COLO668 (cell line): ENCODE measurements around the gene TSPYL4.
A peak's percentile ranks its signal among the peaks of the same experiment; 100 is the strongest.
"Not testable (repeated sequence)": the region's sequence is repeated elsewhere in the genome, so short reads cannot be mapped to it uniquely, and the experiment has no call there.

Experiments
- DNase-seq: peaks from one replicate; lab custom pipeline; 2025; ENCODE audit not compliant: unreplicated experiment; lab: John Stamatoyannopoulos, UW

Gene TSPYL4

DNA sequence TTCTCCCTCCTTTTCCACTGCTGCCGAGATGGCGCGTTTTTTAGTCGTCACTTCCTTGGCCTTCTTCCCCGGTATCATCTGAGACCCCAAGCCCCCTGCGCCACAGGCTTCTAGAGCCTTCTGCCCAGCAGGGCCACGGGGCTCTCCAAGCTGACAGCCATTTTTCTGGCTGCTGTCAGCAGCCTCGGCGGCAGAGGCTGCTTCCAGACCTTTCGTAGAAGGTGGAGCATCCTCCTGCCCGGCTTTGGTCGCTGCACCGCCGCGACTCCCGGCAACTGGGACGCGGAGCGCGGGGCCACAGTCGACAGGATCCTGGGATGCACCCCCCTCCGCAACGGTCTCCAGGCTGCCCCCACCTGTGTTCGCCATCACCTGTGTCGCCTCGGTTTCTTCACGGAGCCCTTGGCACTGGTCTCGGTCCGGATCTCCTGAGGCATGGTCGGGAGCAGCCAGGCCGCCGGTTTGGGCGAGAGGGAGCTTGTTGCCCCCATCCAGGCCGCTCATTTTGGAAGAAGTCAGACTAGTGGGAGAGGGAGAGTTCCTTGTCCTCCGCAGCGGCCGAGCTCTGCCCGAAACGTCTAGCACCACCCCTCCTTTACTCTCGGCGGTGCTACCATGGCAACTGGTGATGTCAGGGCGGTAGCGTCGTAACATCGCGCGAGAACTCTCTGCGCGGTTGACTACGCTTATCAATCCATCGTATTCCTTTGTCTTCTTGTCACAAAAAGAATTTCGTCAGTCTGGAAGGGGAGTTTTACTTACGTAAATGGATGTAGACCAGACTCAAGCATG lies at the start of gene TSPYL4:
Gene TSPYL4 (minus strand): TSS at position 571 of the 792 bp plus-strand sequence. CDS start 67 bp downstream, at position 504.
- DNase-seq, result peak; percentile 92

DNA sequence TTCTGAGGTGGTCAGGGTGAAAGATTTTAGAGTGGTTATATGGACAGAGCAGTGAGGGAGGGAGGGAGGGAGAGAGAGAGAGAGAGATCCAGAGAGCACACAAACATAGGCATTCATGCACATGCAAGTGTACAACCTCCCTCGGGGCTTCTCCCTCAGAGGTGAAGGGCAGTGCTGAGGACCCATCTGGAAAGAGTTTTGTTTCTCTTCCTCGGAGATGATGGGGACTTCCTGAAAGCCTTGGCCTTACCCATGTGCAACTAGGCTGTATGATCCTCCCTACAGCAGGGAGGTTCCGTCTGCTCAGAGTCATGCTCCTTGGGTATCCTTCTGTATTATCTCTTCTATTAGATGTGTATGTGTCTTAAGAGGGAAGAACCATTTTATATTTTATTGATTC lies 47.2 kb upstream of the TSPYL4 start:
- no peak for DNase-seq

DNA sequence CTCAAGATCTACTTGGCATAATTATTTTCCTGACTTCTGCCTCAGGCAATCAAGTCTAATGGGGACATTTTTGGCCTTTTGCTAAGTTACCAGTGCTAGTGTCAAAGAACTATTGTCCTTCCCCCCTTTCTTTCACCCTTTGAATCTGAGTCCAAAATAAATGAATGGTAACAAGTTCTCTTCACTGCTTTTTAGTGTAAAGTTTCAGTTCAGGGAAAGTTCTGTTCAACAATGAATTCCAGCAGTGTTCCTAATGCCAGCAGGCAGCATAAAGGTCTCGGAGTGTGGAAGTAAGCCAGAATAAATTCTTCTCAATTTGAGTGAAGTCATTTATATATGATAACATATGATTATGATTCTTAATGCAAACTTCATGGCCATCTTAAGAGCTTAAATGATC lies 46.7 kb upstream of the TSPYL4 start:
- DNase-seq, result no peak

DNA sequence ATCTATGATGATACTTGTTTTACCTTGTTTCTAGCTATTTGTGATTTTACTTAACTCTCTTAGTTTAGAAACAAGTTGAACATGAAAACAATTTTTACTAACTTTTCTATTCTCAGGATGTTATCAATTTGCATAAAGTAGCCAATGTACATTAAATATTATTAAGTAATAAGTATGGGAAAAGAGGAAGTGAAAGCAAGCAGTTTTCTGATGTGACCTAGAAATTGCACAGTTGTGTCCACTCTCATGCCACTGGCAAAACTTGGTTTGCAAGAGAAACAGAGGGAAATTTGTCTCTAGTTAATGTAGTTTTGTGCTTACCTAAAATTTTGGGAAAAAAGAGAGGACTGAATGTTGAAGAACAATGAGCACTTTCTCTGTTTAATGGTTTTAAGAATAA lies 45.1 kb upstream of the TSPYL4 start:
- no peak for DNase-seq

DNA sequence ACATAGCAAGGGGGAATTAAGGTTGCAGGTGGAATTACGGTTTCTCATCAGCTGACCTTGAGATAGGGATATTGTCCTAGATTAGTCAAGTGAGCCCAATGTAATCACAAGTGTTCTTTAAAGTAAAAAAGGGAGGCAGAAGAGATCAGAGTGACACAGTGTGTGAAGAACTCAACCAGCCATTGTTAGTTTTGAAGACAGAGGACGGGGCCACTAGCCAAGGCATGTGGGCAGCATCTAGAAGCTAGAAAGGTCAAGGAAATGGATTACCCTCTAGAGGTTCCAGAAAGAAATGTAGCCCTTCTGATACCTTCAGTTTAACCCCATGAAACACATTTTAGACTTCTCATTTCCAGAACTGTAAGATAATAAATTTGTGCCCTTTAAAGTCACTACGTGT lies 44.4 kb upstream of the TSPYL4 start:
- DNase-seq, result no peak

DNA sequence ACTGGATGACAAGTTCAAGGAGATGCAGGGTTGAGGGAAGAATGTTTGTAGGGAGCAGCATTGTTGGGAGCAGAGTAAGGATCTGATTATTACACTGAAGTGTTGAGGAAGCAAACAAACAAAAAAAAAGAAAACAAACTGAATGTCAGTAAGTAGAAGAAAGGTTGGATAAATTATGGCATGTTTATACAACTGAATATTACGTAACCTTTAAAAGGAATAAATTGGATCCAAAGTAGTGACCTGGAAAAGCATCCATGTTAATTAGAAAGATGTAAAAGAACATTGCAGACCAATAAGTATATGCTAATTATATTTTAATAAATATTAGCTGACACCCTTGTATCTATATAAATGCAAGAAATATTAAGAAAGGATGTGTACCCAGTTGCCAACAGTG lies 38.7 kb upstream of the TSPYL4 start:
- DNase-seq, result no peak

DNA sequence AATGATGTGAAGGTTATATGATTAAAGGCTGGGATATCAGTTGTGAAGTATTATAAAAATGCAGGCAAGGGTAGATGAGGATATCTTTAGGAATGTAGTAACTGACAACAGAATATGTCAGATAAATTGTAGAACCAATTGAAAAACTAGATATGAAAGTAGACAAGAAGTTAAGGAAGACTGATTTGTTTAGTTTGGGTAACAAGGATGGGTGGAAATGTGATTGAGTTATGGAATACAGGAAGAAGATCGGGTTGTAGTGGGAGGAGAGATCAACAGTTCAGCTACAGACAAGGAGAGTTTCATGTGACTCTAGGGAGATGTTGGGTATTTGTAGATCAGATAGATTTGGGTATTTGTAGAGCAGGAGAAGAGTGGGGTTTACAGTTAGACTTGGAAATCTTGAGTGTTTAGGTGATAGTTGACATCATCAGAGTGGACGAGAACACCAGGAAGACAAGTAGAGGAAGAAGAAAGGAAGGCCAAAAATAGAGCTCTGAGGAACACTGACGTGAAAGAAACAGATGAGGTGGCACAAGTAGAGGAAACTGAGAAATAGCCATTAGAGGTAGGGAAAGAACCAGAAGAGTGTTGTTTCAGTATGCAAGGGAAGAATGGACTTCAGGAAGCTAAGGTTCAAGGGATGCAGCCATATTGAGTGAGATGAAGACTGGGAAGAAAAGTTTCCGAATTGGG lies 38.0 kb upstream of the TSPYL4 start:
- DNase-seq, result no peak

DNA sequence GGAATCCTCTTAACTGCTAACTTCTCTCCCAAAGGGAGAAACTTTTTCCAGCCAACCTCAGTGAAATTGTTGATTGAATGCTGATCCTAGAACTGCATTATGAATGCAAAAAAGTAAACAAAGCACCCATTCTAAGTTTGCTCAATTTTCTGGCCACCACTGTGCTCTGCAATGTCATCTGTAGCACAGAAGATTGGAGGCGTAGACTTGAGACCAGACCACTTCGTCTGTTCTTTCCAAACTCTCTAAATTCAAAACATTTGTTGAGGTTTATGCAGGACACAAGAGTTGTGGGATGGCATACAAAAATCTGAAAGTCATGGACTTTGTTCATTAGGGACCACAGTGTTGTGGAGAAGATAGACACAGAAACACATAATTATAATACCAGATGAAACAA lies 36.9 kb upstream of the TSPYL4 start:
- DNase-seq, result no peak

DNA sequence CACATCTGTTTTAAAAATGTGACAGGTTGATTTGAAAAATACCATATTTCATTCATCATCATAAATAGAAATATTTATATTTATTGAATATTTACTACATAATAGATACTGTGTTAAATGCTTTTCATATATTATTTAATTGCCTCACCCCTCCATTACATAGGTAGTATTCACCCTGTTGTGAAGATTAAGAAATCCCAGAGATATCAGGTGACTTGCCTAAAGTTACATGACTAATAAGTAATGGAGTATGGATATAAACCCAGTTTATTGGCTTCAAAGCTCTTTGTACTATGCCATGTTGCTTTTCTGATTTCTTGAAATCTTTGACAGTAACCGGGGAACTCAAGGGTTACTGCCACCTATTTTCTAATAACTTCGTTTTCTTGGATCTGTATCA lies 36.0 kb upstream of the TSPYL4 start:
- no peak for DNase-seq

DNA sequence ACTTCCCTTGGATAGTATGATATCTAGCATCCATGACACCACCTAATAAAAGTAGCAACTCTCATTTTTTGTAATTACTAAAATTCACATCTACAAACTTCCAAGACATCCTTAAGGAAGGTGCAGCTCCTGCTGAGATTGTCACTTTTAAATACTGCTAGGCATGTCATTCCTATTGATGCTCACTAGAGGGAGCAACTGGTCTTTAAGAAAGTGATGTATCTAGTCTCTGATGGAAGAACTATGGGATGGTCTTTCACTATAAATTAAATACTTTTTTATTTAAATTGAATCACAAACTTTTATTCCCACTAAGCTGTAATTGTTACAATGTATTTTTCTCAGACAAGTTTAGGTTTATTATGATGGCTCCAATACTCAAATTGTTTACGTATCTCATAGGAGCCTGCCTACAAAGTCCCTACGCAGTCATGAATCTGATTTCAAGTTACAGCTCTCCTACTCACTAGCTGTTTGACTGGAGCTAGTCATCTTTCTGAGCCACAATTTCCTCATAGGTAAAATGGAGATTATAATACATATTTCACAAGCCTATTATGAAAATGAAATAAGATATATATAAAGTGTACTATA lies 33.9 kb upstream of the TSPYL4 start:
- no peak for DNase-seq

DNA sequence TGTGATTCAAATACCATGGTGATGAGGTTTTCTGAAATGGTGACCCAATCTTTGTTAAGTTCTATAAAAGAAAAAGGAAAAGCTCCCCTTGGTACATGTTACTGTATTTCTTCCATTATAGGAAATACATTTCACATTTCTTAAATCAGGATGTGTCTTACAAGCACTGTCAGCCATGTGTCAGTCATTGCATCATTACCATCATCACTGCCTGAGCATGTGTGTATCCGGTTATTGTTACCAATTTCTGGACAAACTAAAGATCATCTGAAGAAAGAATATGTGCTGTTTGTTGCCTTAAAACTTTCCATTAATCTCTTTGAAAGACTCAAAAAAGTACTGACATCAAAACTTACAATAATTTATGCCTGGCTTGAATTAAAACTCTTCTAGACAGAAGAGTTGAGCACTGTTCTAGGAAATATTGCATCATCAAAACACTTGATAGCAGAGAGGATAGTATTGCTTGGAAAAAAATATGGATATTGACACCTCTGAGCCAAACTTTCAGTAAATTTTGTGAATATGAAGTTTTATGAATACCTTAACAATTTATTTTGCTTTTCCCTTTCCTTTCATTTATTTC lies 33.0 kb upstream of the TSPYL4 start:
- DNase-seq, result no peak

DNA sequence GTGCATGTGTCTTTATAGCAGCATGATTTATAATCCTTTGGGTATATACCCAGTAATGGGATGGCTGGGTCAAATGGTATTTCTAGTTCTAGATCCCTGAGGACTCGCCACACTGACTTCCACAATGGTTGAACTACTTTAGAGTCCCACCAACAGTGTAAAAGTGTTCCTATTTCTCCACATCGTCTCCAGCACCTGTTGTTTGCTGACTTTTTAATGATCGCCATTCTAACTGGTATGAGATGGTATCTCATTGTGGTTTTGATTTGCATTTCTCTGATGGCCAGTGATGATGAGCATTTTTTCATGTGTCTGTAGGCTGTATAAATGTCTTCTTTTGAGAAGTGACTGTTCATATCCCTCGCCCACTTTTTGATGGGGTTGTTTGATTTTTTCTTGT lies 31.1 kb upstream of the TSPYL4 start:
- not testable (repeated sequence) for DNase-seq

DNA sequence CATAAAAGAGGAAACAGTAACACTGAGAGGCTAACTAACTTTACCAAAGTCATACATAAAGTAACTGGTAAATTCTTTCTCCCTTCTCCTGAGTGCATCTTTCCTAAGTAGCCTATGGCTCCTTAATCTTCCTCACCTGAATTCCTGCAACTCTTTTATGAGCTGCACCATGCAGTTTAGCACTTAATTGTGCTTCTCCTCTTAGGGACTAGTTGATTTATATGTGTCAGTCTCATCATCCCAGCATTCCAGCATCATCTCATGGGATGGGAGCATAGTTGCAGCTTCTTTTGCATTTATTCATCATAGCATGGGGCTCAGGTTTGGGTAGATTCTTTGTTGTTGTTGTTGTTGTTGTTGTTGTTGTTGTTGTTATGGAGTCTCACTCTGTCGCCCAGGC lies 29.3 kb upstream of the TSPYL4 start:
- no peak for DNase-seq

DNA sequence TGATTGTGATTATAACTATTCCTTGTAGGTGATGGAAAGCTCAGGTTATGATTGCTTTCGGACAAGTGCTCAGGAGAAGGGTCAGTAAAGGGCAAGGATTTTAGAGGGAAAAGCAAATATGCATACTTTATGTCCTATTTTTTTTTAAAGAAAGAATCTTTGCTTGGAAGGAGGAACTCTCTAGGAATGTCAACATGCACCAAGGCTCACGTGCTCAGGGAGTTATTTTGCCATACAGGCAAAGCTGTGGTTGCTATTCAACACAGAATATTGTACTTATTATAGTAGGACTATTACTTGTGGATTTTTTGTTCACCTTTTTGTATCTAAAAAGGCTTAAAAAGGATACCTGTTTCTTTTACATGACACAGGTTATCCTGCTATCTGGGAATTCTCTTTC lies 28.8 kb upstream of the TSPYL4 start:
- no peak for DNase-seq

DNA sequence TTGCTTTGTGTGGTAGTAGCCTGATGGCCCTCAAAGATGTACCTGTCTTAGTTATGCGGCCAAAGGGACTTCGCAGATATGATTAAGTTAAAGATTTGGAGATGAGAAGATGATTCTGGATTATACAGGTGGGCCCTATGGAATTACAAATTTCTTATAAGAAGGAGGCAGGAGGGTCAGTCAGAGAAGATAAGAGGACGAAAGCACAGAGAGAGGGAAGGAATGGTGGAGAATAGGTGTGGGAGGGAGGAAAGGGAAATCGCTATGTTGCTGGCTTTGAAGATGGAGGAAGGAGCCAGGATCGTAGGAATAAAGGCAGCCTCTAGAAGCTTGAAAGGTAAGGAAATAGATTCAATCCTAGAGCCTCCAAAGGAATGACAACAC lies 27.1 kb upstream of the TSPYL4 start:
- DNase-seq, result no peak

DNA sequence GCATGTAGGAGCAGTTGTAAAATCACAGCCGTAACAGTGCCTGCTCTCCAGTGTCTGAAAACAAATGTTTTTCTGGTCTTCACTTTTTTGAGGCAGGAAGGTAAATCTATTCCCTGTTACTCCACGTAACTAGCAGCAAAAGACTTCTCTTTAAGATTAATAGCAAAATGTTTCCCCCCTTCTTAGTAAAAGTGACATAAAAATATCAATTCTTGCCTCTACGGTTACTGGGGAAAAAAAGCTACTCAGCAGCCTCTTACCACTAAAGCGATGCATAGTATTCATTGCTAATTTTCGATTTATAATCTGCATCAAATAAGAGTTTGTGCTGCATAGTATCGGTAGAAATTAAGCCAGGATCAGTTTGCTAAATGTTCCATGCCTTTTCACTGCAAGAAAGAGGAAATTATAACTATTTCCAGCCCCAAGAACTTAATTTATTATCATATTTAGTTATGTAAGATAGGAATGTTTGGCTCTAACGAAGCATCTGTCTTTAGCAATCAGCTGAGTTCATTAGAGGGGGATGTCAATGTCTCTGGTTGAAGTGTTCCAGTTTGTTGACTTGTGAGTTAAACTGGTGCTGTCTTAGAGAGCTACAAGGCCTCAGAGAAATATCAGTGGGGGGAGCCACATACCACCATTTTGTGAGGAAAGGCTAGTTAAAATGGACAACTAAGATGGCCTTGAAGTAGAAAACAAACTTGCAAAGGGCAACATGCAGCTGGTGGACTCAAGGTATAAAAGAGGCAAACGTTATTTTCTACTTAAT lies 26.5 kb upstream of the TSPYL4 start:
- no peak for DNase-seq

DNA sequence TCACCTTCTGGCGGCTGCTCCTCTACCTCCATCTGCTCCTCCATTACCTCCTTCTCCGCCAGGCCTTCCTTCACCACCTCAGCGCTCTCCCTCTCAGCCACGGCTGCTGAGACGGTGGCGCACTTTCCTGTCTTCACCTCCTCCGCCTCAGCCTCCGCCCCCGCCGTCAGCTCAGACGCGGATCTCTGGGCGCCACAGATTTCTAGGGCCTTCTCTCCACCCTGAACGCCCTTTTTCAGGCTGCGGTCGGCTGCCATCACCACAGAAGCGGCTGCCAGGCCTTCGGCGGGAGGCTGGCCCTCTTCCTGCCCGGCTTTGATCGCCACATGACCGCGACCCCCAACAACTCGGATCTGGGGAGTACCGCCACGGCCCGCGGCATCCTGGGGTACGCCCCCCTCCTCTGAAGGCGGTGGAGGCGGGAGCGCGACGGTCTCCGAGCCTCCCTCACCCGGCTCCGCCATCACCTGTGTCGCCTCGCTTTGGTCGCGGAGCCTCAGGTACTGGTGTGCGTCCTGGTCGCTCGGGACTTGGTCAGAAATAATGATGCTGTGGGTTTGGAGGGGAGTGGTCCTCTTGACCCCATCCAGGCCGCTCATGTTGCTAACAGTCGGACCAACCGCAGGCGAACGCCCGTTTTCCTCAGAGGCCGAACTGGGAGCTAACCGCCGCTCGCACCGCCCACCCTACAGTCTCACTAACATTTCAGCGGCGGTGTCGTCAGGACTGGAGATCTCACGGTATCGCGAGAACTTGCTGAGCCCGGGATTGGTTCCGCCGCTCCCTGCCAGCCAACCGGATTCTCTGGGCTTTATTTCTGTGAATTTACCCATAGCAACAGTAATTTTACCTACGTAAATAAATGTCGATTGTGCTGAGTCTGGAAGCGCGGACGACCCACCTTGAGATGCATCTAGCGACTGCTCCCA lies 25.6 kb upstream of the TSPYL4 start, which contains the start of gene TSPYL1:
Gene TSPYL1 (minus strand): TSS at position 699 of the 929 bp plus-strand sequence. CDS start 100 bp downstream, at position 599.
- DNase-seq, result peak; percentile 89

DNA sequence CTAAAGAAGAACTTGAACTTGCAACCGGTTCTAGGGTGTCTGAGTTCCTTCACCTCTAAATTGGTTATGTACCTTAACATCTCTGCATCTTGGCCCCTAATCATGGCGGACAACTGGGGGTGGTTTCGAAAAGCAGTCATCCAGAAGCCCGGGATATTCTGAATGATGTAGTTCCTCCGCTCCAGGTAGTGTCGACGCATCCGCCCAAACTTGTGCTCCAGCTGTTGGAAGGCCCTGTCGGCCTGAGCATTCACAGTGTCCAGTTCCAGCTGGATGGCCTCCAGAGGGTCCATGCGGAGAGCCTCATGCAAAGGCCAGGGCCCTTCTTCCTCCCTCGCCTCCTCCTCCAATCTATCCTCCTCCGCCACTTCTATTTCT lies 25.0 kb upstream of the TSPYL4 start:
- DNase-seq, result peak; percentile 28

DNA sequence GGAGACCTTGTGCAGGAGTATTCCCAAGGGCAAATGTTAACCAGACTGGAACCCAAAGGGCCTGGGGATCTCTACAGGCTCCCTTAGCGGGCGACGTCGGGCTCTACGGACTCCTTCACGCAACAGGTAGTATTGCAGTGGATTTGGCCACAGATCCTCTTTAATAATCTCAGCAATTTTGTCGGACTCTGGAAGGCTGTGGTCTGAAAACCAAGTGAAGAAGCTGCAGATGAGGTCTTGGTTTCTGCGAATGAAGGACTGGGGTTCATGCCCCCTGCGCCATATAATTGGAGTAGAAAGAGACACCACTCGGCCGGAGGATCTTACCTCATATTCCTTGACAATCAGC lies 24.6 kb upstream of the TSPYL4 start:
- no peak for DNase-seq

DNA sequence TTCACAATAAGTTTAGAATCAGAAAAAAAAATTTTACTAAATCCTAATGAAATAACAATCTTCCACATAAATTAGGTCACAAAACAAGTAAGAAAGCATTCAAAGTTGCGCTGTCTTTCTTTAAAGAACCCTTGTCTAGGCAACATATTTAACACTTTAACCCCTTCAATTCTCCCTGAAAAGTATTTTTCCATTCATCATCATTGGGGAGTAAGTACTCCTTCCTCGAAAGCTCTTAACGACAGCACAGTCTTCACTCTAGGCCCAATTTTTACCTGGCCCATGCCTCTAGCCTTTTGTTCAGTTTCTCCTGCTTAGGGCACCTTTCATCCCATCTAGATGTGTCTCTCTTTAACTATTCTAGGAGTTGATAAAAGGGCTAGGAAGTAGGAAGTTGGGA lies 23.2 kb upstream of the TSPYL4 start:
- no peak for DNase-seq
